ENCODE measurements around the gene ZNF217. TPM values are rescaled to one million over a fixed set of nuclear protein-coding genes. Genes with fewer than 3 reads are reported as not detected.

The ZNF217 gene
- total and polyA plus RNA-seq, 9 of the 15 experiments (the other 6 are each of a cell fraction or from before 2014, with no cell fraction given): 3.0 to 41.8 (median 16.8) TPM

- TF ChIP-seq BHLHE40 (IDR thresholded peaks at IDR 0.05; ENCODE audit: low read length): peak; percentile 38; the same call in 1 of the 2 replicates
- TF ChIP-seq EGR1 (conservative IDR thresholded peaks at IDR 0.05): no peak
- TF ChIP-seq FOXK1 (CRISPR knock-in tag; IDR thresholded peaks at IDR 0.05; ENCODE audit: borderline replicate concordance): no peak
- TF ChIP-seq PHF8 (IDR thresholded peaks at IDR 0.05; ENCODE audit: borderline replicate concordance, low read length): no peak
- no peak for TF ChIP-seq GMEB1 (CRISPR knock-in tag; IDR thresholded peaks at IDR 0.05)
- TF ChIP-seq ZNF507 (tag; conservative IDR thresholded peaks at IDR 0.05): no peak
- no peak for TF ChIP-seq HOMEZ (CRISPR knock-in tag; IDR thresholded peaks at IDR 0.05)
- TF ChIP-seq VEZF1 (CRISPR knock-in tag; IDR thresholded peaks at IDR 0.05): peak; percentile 23; the same call in 1 of the 2 replicates
- no peak for TF ChIP-seq ZNF431 (CRISPR knock-in tag; IDR thresholded peaks at IDR 0.05)
- no peak for TF ChIP-seq GATAD2A (IDR thresholded peaks at IDR 0.05)
- peak in 1 of 3 experiments; percentile 77; a peak in 2 of 6 replicates for TF ChIP-seq ZBTB11 (CRISPR knock-in tag; IDR thresholded peaks at IDR 0.05)
- no peak for TF ChIP-seq ZNF445 (CRISPR knock-in tag; IDR thresholded peaks at IDR 0.05; ENCODE audit: low read depth)
- TF ChIP-seq THRB (CRISPR knock-in tag; conservative IDR thresholded peaks at IDR 0.05): no peak
- no peak for TF ChIP-seq ZBTB7A (IDR thresholded peaks at IDR 0.05; ENCODE audit: borderline replicate concordance, control insufficient read depth, low read depth, low read length)
These were observed 4.8 kb upstream of the ZNF217 start (continued) for GRCh38 chr20:53598140-53599043.
